ENCODE measurements around the gene PBX4.

- TF ChIP-seq, protein P1, sequence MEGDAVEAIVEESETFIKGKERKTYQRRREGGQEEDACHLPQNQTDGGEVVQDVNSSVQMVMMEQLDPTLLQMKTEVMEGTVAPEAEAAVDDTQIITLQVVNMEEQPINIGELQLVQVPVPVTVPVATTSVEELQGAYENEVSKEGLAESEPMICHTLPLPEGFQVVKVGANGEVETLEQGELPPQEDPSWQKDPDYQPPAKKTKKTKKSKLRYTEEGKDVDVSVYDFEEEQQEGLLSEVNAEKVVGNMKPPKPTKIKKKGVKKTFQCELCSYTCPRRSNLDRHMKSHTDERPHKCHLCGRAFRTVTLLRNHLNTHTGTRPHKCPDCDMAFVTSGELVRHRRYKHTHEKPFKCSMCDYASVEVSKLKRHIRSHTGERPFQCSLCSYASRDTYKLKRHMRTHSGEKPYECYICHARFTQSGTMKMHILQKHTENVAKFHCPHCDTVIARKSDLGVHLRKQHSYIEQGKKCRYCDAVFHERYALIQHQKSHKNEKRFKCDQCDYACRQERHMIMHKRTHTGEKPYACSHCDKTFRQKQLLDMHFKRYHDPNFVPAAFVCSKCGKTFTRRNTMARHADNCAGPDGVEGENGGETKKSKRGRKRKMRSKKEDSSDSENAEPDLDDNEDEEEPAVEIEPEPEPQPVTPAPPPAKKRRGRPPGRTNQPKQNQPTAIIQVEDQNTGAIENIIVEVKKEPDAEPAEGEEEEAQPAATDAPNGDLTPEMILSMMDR (IDR thresholded peaks at IDR 0.05), result no peak
- TF ChIP-seq POLR2AphosphoS5 (IDR thresholded peaks at IDR 0.05) (no peak), POLR2A (IDR thresholded peaks at IDR 0.05) (no peak), EP300 (IDR thresholded peaks at IDR 0.05) (no peak)
These were observed 44.4 kb upstream of the PBX4 start for GRCh38 chr19:19662871-19663255.
